ENCODE results near the gene SIDT1.

Gene SIDT1

GRCh38 chr3:113501597-113501996 is 30.8 kb upstream of the SIDT1 start:
- no peak overlapping the region for H3K4me3 ChIP-seq (ENCODE audit: low read depth, low read length)
- DNase-seq (ENCODE audit: low read depth): no peak
- no peak for TF ChIP-seq CTCF (IDR thresholded peaks at IDR 0.05; ENCODE audit: insufficient read depth, low read depth, low read length, missing control alignments)

- no peak overlapping the region for H3K4me3 ChIP-seq (ENCODE audit: low read depth, low read length)
- no peak for DNase-seq (ENCODE audit: low read depth)
- TF ChIP-seq CTCF (IDR thresholded peaks at IDR 0.05; ENCODE audit: insufficient read depth, low read depth, low read length, missing control alignments): no peak
Measured at GRCh38 chr3:113505867-113506266, 26.5 kb upstream of the SIDT1 start.

GRCh38 chr3:113507501-113508067 is 24.8 kb upstream of the SIDT1 start:
- no peak for TF ChIP-seq CTCF (IDR thresholded peaks at IDR 0.05; ENCODE audit: insufficient read depth, low read depth, low read length, missing control alignments)
- no peak overlapping the region for H3K4me3 ChIP-seq (ENCODE audit: low read depth, low read length)
- DNase-seq (ENCODE audit: low read depth): no peak

- H3K4me3 ChIP-seq (ENCODE audit: low read depth, low read length): no peak overlapping the region
- no peak for DNase-seq (ENCODE audit: low read depth)
- TF ChIP-seq CTCF (IDR thresholded peaks at IDR 0.05; ENCODE audit: insufficient read depth, low read depth, low read length, missing control alignments): no peak
Measured at GRCh38 chr3:113508966-113509365, 23.4 kb upstream of the SIDT1 start.

GRCh38 chr3:113514265-113514769 is 18.0 kb upstream of the SIDT1 start:
- DNase-seq (ENCODE audit: low read depth): no peak
- TF ChIP-seq CTCF (IDR thresholded peaks at IDR 0.05; ENCODE audit: insufficient read depth, low read depth, low read length, missing control alignments): no peak
- peak overlapping the region; percentile 98 for H3K4me3 ChIP-seq (ENCODE audit: low read depth, low read length)

GRCh38 chr3:113516115-113516505 is 16.2 kb upstream of the SIDT1 start:
- TF ChIP-seq CTCF (IDR thresholded peaks at IDR 0.05; ENCODE audit: insufficient read depth, low read depth, low read length, missing control alignments): no peak
- no peak for DNase-seq (ENCODE audit: low read depth)
- peak overlapping the region; percentile 98 for H3K4me3 ChIP-seq (ENCODE audit: low read depth, low read length)

- no peak overlapping the region for H3K4me3 ChIP-seq (ENCODE audit: low read depth, low read length)
- TF ChIP-seq CTCF (IDR thresholded peaks at IDR 0.05; ENCODE audit: insufficient read depth, low read depth, low read length, missing control alignments): no peak
- no peak for DNase-seq (ENCODE audit: low read depth)
Measured at GRCh38 chr3:113521981-113522380, 10.4 kb upstream of the SIDT1 start.

Data from GM12865 (cell line).